GM12878 (cell line): ENCODE results near the gene OPRL1. TPM values are rescaled to one million over a fixed set of nuclear protein-coding genes. Genes with fewer than 3 reads are reported as not detected.

Source experiments
- BHLHE40 ChIP-seq, 2 experiments: fragments of 450-650 bp in 1 of 2; IDR thresholded peaks; 2 replicates each; pipeline ENCODE4 v1.6.1; 2011 to 2017; ENCODE audit warnings: low read depth in 2 of 2, borderline replicate concordance in 1 of 2, improper control_type of control experiment in 1 of 2, low read length in 1 of 2, mild to moderate bottlenecking in 1 of 2
- CHD2 ChIP-seq: IDR thresholded peaks from 2 replicates; pipeline ENCODE4 v1.6.1; 2011; ENCODE audit warnings: low read depth, low read length, improper control_type of control experiment, borderline replicate concordance
- EGR1 ChIP-seq, 2 experiments: IDR thresholded peaks; 1 replicate in 1 of 2; 2 replicates in 1 of 2; pipeline ENCODE4 v1.6.1; 2011 to 2012; ENCODE audit warnings: low read depth in 2 of 2, low read length in 2 of 2, borderline replicate concordance in 1 of 2, mild to moderate bottlenecking in 1 of 2, moderate library complexity in 1 of 2
- NKRF ChIP-seq: fragments of 450-650 bp; conservative IDR thresholded peaks from 2 replicates; pipeline ENCODE4 v1.6.1; 2017; ENCODE audit warnings: mild to moderate bottlenecking, moderate library complexity
- RB1 ChIP-seq: fragments of 450-650 bp; formaldehyde crosslinking; IDR thresholded peaks from 2 replicates; pipeline ENCODE4 v1.6.1; 2017; ENCODE audit warnings: mild to moderate bottlenecking, borderline replicate concordance
- RCOR1 ChIP-seq: conservative IDR thresholded peaks from 2 replicates; pipeline ENCODE4 v1.6.1; 2012; ENCODE audit warnings: low read depth, low read length, improper control_type of control experiment
- RFX5 ChIP-seq: IDR thresholded peaks from 2 replicates; pipeline ENCODE4 v1.6.1; 2011; ENCODE audit warnings: low read depth, low read length, improper control_type of control experiment
- SMARCA5 ChIP-seq: fragments of 450-650 bp; IDR thresholded peaks from 2 replicates; pipeline ENCODE4 v1.6.1; 2017; ENCODE audit warnings: mild to moderate bottlenecking
- SRF ChIP-seq, 2 experiments: IDR thresholded peaks; 2 replicates each; pipeline ENCODE4 v1.6.1; 2011; ENCODE audit warnings: low read depth in 2 of 2, low read length in 2 of 2, mild to moderate bottlenecking in 1 of 2, moderate library complexity in 1 of 2
- SUPT20H ChIP-seq: IDR thresholded peaks from 2 replicates; pipeline ENCODE4 v1.6.1; 2011; ENCODE audit warnings: low read depth, mild to moderate bottlenecking, low read length, moderate library complexity, borderline replicate concordance; ENCODE audit not compliant: control insufficient read depth
- TAF1 ChIP-seq: IDR thresholded peaks from 2 replicates; pipeline ENCODE4 v1.6.1; 2011; ENCODE audit warnings: mild to moderate bottlenecking, low read depth, low read length, borderline replicate concordance
- TCF3 ChIP-seq: IDR thresholded peaks from 2 replicates; pipeline ENCODE4 v1.6.1; 2012; ENCODE audit warnings: low read depth, mild to moderate bottlenecking, low read length, borderline replicate concordance; ENCODE audit not compliant: insufficient read depth
- ZBED1 ChIP-seq: IDR thresholded peaks from 2 replicates; pipeline ENCODE4 v1.6.1; 2016; ENCODE audit warnings: borderline replicate concordance
- ZBTB40 ChIP-seq: fragments of 450-650 bp; IDR thresholded peaks from 2 replicates; pipeline ENCODE4 v1.6.1; 2016; ENCODE audit warnings: mild to moderate bottlenecking, moderate library complexity, borderline replicate concordance
- ZNF24 ChIP-seq: fragments of 450-650 bp; IDR thresholded peaks from 2 replicates; pipeline ENCODE4 v1.6.1; 2017; ENCODE audit warnings: antibody characterized with exemption, mild to moderate bottlenecking
- ZNF384 ChIP-seq: IDR thresholded peaks from 2 replicates; pipeline ENCODE4 v1.6.1; 2012; ENCODE audit warnings: low read depth, mild to moderate bottlenecking, low read length, improper control_type of control experiment, borderline replicate concordance
- polyA plus RNA-seq, 11 experiments: library from polyadenylated mRNA; depleted of rRNA in 4 of 11; unstranded in 6 of 11; stranded (reverse) in 5 of 11; fragments of >200 nt; fragmentation: Nextera tagmentation in 4 of 11; fragmentation: Illumina TruSeq in 1 of 11; extraction: Ambion mirVana in 4 of 11; extraction: Trizol in 1 of 11; gene quantifications; 1 replicate in 1 of 11; 2 replicates in 10 of 11; pipeline versions ENCODE4 v1.2.1 to v1.2.3, GENCODE V29; 2011 to 2016; ENCODE audit warnings: inconsistent platforms in 2 of 11, missing spikeins in 2 of 11, low read depth in 1 of 11
- total RNA-seq, 4 experiments: library from RNA; depleted of rRNA in 3 of 4; stranded (reverse); fragments of >200 nt in 3 of 4; fragmentation: Illumina TruSeq in 1 of 4; extraction: Trizol in 1 of 4; gene quantifications; 2 replicates each; pipeline versions ENCODE4 v1.2.1 to v1.2.3, GENCODE V29; 2013 to 2021
- TF ChIP-seq, protein P1 (sequence below): IDR thresholded peaks from 2 replicates; pipeline ENCODE4 v1.6.1; 2012; ENCODE audit warnings: low read depth, low read length, improper control_type of control experiment

OPRL1 gene
- total and polyA plus RNA-seq, 10 of the 15 experiments (the other 5 are each of a cell fraction or from before 2014, with no cell fraction given) = 0.04 to 0.41 (median 0.24) TPM; not detected in 1

DNA sequence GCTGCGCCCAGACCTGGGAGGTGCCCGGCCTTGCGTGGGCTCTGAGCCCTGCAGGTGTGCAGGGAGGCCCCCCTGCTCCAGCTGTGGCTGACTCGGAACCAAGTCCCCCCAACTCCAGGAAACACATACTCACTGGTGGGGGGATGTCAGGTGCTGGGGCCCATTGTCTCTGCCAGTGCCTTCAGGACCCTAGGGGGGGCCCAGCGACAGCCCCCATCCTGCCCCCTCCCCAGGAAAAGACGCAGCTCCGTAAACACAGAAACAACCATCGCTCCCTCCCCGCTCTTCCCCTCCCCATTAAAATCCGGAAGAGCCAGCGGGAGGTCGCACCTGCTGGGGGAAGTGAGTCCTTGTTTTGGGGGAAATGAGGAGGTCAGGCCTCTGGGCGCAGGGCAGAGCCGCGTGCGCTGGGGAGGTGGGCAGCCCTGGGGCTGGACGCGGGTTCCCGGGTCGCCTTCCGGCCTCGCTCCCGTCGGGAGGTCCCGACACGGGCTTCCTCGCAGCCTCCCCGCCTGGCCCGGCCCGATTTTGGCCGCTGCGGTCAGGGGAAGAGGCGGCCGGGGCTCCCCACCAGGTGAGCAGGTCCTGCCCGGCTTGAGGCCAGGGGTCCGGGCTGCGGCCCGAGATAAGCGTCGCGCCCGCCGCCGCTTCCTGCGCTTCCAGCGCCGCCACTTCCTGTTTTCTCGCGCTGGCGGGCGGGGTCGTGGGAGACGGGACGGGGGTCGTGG is 37.7 kb upstream of the OPRL1 start (continued):
- TF ChIP-seq RFX5 = no peak
- no peak for TF ChIP-seq RCOR1
- TF ChIP-seq TCF3 = 0 out of 2 replicates have a peak, but pooled peaks have one; percentile 24
- TF ChIP-seq ZNF24 = peak; percentile 16; the same call in 1 of the 2 replicates
- TF ChIP-seq SUPT20H = no peak
- TF ChIP-seq, protein P1, sequence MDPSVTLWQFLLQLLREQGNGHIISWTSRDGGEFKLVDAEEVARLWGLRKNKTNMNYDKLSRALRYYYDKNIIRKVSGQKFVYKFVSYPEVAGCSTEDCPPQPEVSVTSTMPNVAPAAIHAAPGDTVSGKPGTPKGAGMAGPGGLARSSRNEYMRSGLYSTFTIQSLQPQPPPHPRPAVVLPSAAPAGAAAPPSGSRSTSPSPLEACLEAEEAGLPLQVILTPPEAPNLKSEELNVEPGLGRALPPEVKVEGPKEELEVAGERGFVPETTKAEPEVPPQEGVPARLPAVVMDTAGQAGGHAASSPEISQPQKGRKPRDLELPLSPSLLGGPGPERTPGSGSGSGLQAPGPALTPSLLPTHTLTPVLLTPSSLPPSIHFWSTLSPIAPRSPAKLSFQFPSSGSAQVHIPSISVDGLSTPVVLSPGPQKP = no peak
- peak; percentile 60; the same call in 1 of the 2 replicates for TF ChIP-seq SMARCA5
- peak; percentile 51; the same call in 1 of the 2 replicates for TF ChIP-seq NKRF
- TF ChIP-seq SRF (IDR thresholded peaks at IDR 0.05; ENCODE audit: low read depth in 2 of 2, low read length in 2 of 2) = no peak
- TF ChIP-seq ZBED1 = peak; percentile 61; the same call in 1 of the 2 replicates
- 0 out of 2 replicates have a peak, but pooled peaks have one; percentile 28 for TF ChIP-seq CHD2
- no peak for TF ChIP-seq ZNF384
- TF ChIP-seq BHLHE40 (IDR thresholded peaks at IDR 0.05; ENCODE audit: borderline replicate concordance in 1 of 2, low read depth in 2 of 2, low read length in 1 of 2) = peak in 1 of 2 experiments; percentile 45; a peak in 1 of 4 replicates
- TF ChIP-seq EGR1 (IDR thresholded peaks at IDR 0.05; ENCODE audit: borderline replicate concordance in 1 of 2, low read depth in 2 of 2, low read length in 2 of 2) = peak in 1 of 2 experiments; percentile 40; a peak in 1 of 3 replicates
- TF ChIP-seq RB1 = peak; percentile 28; the same call in 1 of the 2 replicates
- 0 out of 2 replicates have a peak, but pooled peaks have one; percentile 10 for TF ChIP-seq TAF1
- TF ChIP-seq ZBTB40 = peak; percentile 44
